ENCODE data around the gene ACSS1. TPM values are rescaled to one million over a fixed set of nuclear protein-coding genes. Genes with fewer than 3 reads are reported as not detected.
A peak's percentile ranks its signal among the peaks of the same experiment; 100 is the strongest.

ACSS1 gene
- total and polyA plus RNA-seq, 4 donors, result 15.8 to 38.9 (median 26.9) TPM

- no peak for TF ChIP-seq CTCF (IDR thresholded peaks at IDR 0.05; ENCODE audit: control extremely low read depth, extremely low read depth)
- Histone ChIP-seq H3K4me3 (no peak overlapping the region), H3K27ac (ENCODE audit: low read depth in 1 of 2, low read length in 1 of 2) (peak overlapping the region in 1 of 2 donors; percentile 80), H3K36me3 (ENCODE audit: control insufficient read depth in 4 of 4, insufficient read depth in 4 of 4, low read length in 4 of 4) (peaks cover 0 to 4% (median 2%) of the 10 kb centered on the region in 4 donors), H3K4me1 (ENCODE audit: control insufficient read depth in 5 of 5, insufficient read depth in 5 of 5, low read length in 5 of 5) (peaks cover under 1 to 6% (median 3%) of the 10 kb centered on the region in 5 donors), H3K9me3 (ENCODE audit: control insufficient read depth in 4 of 4, insufficient read depth in 3 of 4, low read length in 3 of 4) (peaks cover 0 to 3% (median 0%) of the 10 kb centered on the region in 4 donors), H3K27me3 (ENCODE audit: control insufficient read depth in 3 of 3, insufficient read depth in 3 of 3, low read length in 2 of 3) (no peaks in the 10 kb centered on the region), H3K9ac (ENCODE audit: insufficient read depth in 1 of 2, low read length in 2 of 2) (no peak overlapping the region)
- ATAC-seq (ENCODE audit: insufficient read depth, low FRiP score) (peak; percentile 51), DNase-seq (peak; percentile 36 to 81 (median 52))
- 42 to 45% methylated on average over 4 of the region's 4 CpGs for WGBS, 2 donors
Observed at GRCh38 chr20:25000268-25000801, 57.6 kb downstream of the ACSS1 start.

- DNase-seq (no peak), ATAC-seq (ENCODE audit: insufficient read depth, low FRiP score) (no peak)
- H3K9me3 ChIP-seq (ENCODE audit: control insufficient read depth in 4 of 4, insufficient read depth in 3 of 4, low read length in 3 of 4), result peaks cover 0 to 3% (median 0%) of the 10 kb centered on the region in 4 donors
- H3K9ac ChIP-seq (ENCODE audit: insufficient read depth in 1 of 2, low read length in 2 of 2), result no peak overlapping the region
- no peaks in the 10 kb centered on the region for H3K27me3 ChIP-seq (ENCODE audit: control insufficient read depth in 3 of 3, insufficient read depth in 3 of 3, low read length in 2 of 3)
- H3K27ac ChIP-seq (ENCODE audit: low read depth in 1 of 2, low read length in 1 of 2), result peak overlapping the region in 1 of 2 donors; percentile 80
- TF ChIP-seq CTCF (IDR thresholded peaks at IDR 0.05; ENCODE audit: control extremely low read depth, extremely low read depth), result no peak
- 82 to 92% methylated on average over 4 of the region's 4 CpGs for WGBS, 2 donors
- H3K4me3 ChIP-seq, result no peak overlapping the region
- H3K4me1 ChIP-seq (ENCODE audit: control insufficient read depth in 5 of 5, insufficient read depth in 5 of 5, low read length in 5 of 5), result peaks cover 3 to 6% (median 5%) of the 10 kb centered on the region in 5 donors
- H3K36me3 ChIP-seq (ENCODE audit: control insufficient read depth in 4 of 4, insufficient read depth in 4 of 4, low read length in 4 of 4), result peaks cover 0 to 4% (median 0%) of the 10 kb centered on the region in 4 donors
Observed at GRCh38 chr20:24999568-24999967, 58.4 kb downstream of the ACSS1 start.

- Histone ChIP-seq H3K4me1 (ENCODE audit: control insufficient read depth in 5 of 5, insufficient read depth in 5 of 5, low read length in 5 of 5) (peaks cover 5 to 7% (median 6%) of the 10 kb centered on the region in 5 donors), H3K27ac (ENCODE audit: low read depth in 1 of 2, low read length in 1 of 2) (peak overlapping the region in 1 of 2 donors; percentile 80), H3K36me3 (ENCODE audit: control insufficient read depth in 4 of 4, insufficient read depth in 4 of 4, low read length in 4 of 4) (peaks cover 0 to 4% (median 0%) of the 10 kb centered on the region in 4 donors), H3K4me3 (no peak overlapping the region), H3K9ac (ENCODE audit: insufficient read depth in 1 of 2, low read length in 2 of 2) (no peak overlapping the region), H3K27me3 (ENCODE audit: control insufficient read depth in 3 of 3, insufficient read depth in 3 of 3, low read length in 2 of 3) (no peaks in the 10 kb centered on the region), H3K9me3 (ENCODE audit: control insufficient read depth in 4 of 4, insufficient read depth in 3 of 4, low read length in 3 of 4) (peaks cover 0 to 3% (median 0%) of the 10 kb centered on the region in 4 donors)
- ATAC-seq (ENCODE audit: insufficient read depth, low FRiP score) (no peak), DNase-seq (peak in 1 of 3 donors; percentile 8)
- WGBS, 2 donors, result 80 to 83% methylated on average over 12 of the region's 12 CpGs
- no peak for TF ChIP-seq CTCF (IDR thresholded peaks at IDR 0.05; ENCODE audit: control extremely low read depth, extremely low read depth)
Observed at GRCh38 chr20:24998631-24999445, 59.1 kb downstream of the ACSS1 start.

All from lung (tissue), 12 donors.